ENCODE data around the gene AK8.

The AK8 gene

GRCh38 chr9:132789719-132790118 lies 88.4 kb downstream of the AK8 start:
- H3K79me2 ChIP-seq = no peaks in the 10 kb centered on the region
- no peak overlapping the region for H3K9ac ChIP-seq
- no peaks in the 10 kb centered on the region for H3K36me3 ChIP-seq (ENCODE audit: control insufficient read depth, insufficient read depth, low read length)
- H3K4me1 ChIP-seq = no peaks in the 10 kb centered on the region
- H2AFZ ChIP-seq = no peak overlapping the region
- H3K4me3 ChIP-seq (ENCODE audit: low read depth, low read length) = no peak overlapping the region
- H3K9me3 ChIP-seq (ENCODE audit: control insufficient read depth, low read length) = no peaks in the 10 kb centered on the region
- TF ChIP-seq CTCF (IDR thresholded peaks at IDR 0.05) = no peak
- H3K27ac ChIP-seq = no peak overlapping the region
- no peaks in the 10 kb centered on the region for H3K27me3 ChIP-seq (ENCODE audit: control insufficient read depth, insufficient read depth, low read length)
- no peak overlapping the region for H3K4me2 ChIP-seq (ENCODE audit: low read length)

- Histone ChIP-seq H2AFZ (no peak overlapping the region), H3K4me2 (ENCODE audit: low read length) (no peak overlapping the region), H3K79me2 (no peaks in the 10 kb centered on the region), H3K4me1 (no peaks in the 10 kb centered on the region), H3K9ac (no peak overlapping the region), H3K36me3 (ENCODE audit: control insufficient read depth, insufficient read depth, low read length) (no peaks in the 10 kb centered on the region), H3K4me3 (ENCODE audit: low read depth, low read length) (no peak overlapping the region), H3K27ac (no peak overlapping the region), H3K9me3 (ENCODE audit: control insufficient read depth, low read length) (no peaks in the 10 kb centered on the region), H3K27me3 (ENCODE audit: control insufficient read depth, insufficient read depth, low read length) (no peaks in the 10 kb centered on the region)
- no peak for TF ChIP-seq CTCF (IDR thresholded peaks at IDR 0.05)
Observed at GRCh38 chr9:132788378-132788777, 89.7 kb downstream of the AK8 start.

- TF ChIP-seq CTCF (IDR thresholded peaks at IDR 0.05) = no peak
- no peak overlapping the region for H3K9ac ChIP-seq
- H3K27ac ChIP-seq = no peak overlapping the region
- H3K4me2 ChIP-seq (ENCODE audit: low read length) = no peak overlapping the region
- no peaks in the 10 kb centered on the region for H3K79me2 ChIP-seq
- no peak overlapping the region for H2AFZ ChIP-seq
- H3K9me3 ChIP-seq (ENCODE audit: control insufficient read depth, low read length) = no peaks in the 10 kb centered on the region
- no peak overlapping the region for H3K4me3 ChIP-seq (ENCODE audit: low read depth, low read length)
- no peaks in the 10 kb centered on the region for H3K27me3 ChIP-seq (ENCODE audit: control insufficient read depth, insufficient read depth, low read length)
- H3K36me3 ChIP-seq (ENCODE audit: control insufficient read depth, insufficient read depth, low read length) = no peaks in the 10 kb centered on the region
- H3K4me1 ChIP-seq = no peaks in the 10 kb centered on the region
Observed at GRCh38 chr9:132787748-132788159, 90.3 kb downstream of the AK8 start.

GRCh38 chr9:132784286-132784830 lies 93.7 kb downstream of the AK8 start:
- Histone ChIP-seq H3K4me2 (ENCODE audit: low read length) (no peak overlapping the region), H3K4me1 (no peaks in the 10 kb centered on the region), H3K27ac (no peak overlapping the region), H3K36me3 (ENCODE audit: control insufficient read depth, insufficient read depth, low read length) (no peaks in the 10 kb centered on the region), H3K9me3 (ENCODE audit: control insufficient read depth, low read length) (no peaks in the 10 kb centered on the region), H2AFZ (no peak overlapping the region), H3K9ac (no peak overlapping the region), H3K4me3 (ENCODE audit: low read depth, low read length) (no peak overlapping the region), H3K27me3 (ENCODE audit: control insufficient read depth, insufficient read depth, low read length) (no peaks in the 10 kb centered on the region), H3K79me2 (no peaks in the 10 kb centered on the region)
- TF ChIP-seq CTCF (IDR thresholded peaks at IDR 0.05) = no peak

GRCh38 chr9:132783006-132783405 lies 95.1 kb downstream of the AK8 start:
- H3K79me2 ChIP-seq = no peaks in the 10 kb centered on the region
- no peak overlapping the region for H3K4me3 ChIP-seq (ENCODE audit: low read depth, low read length)
- H3K4me1 ChIP-seq = no peaks in the 10 kb centered on the region
- no peak overlapping the region for H3K9ac ChIP-seq
- H3K27ac ChIP-seq = no peak overlapping the region
- H3K4me2 ChIP-seq (ENCODE audit: low read length) = no peak overlapping the region
- TF ChIP-seq CTCF (IDR thresholded peaks at IDR 0.05) = no peak
- H2AFZ ChIP-seq = no peak overlapping the region
- no peaks in the 10 kb centered on the region for H3K36me3 ChIP-seq (ENCODE audit: control insufficient read depth, insufficient read depth, low read length)
- H3K9me3 ChIP-seq (ENCODE audit: control insufficient read depth, low read length) = no peaks in the 10 kb centered on the region
- H3K27me3 ChIP-seq (ENCODE audit: control insufficient read depth, insufficient read depth, low read length) = no peaks in the 10 kb centered on the region

Data from parathyroid adenoma (tissue), 2 donors.